Subcutaneous abdominal adipose tissue (tissue), 5 donors: ENCODE data around the gene KCNF1.

Experiments used
- H3K27ac ChIP-seq: one replicate; pipeline ENCODE4 v1.7.0; 2013; ENCODE audit warnings: low read depth, mild to moderate bottlenecking, inconsistent platforms, low read length, moderate library complexity
- H3K27me3 ChIP-seq, 5 donors: one replicate each; pipeline ENCODE4 v1.7.0; 2013; ENCODE audit warnings: low read length in 5 of 5, inconsistent platforms in 1 of 5; ENCODE audit not compliant: control insufficient read depth in 5 of 5, insufficient read depth in 4 of 5
- H3K36me3 ChIP-seq, 5 donors: one replicate each; pipeline ENCODE4 v1.7.0; 2013; ENCODE audit warnings: low read length in 5 of 5; ENCODE audit not compliant: control insufficient read depth in 5 of 5, insufficient read depth in 5 of 5
- H3K4me1 ChIP-seq, 5 donors: one replicate each; pipeline ENCODE4 v1.7.0; 2013; ENCODE audit warnings: low read length in 5 of 5, mild to moderate bottlenecking in 3 of 5, moderate library complexity in 1 of 5; ENCODE audit not compliant: control insufficient read depth in 5 of 5, insufficient read depth in 5 of 5
- H3K4me3 ChIP-seq, 5 donors: one replicate each; pipeline ENCODE4 v1.7.0; 2013; ENCODE audit warnings: low read length in 5 of 5, low read depth in 1 of 5
- H3K9ac ChIP-seq, 5 donors: one replicate each; pipeline ENCODE4 v1.7.0; 2013; ENCODE audit warnings: low read length in 5 of 5, mild to moderate bottlenecking in 4 of 5, moderate library complexity in 3 of 5
- H3K9me3 ChIP-seq, 5 donors: one replicate each; pipeline ENCODE4 v1.7.0; 2013; ENCODE audit warnings: low read length in 5 of 5; ENCODE audit not compliant: control insufficient read depth in 5 of 5
- donor health status: healthy.
- donor health status: healthy.
- donor health status: healthy.
- donor health status: healthy.
- donor health status: healthy.

KCNF1 gene

DNA sequence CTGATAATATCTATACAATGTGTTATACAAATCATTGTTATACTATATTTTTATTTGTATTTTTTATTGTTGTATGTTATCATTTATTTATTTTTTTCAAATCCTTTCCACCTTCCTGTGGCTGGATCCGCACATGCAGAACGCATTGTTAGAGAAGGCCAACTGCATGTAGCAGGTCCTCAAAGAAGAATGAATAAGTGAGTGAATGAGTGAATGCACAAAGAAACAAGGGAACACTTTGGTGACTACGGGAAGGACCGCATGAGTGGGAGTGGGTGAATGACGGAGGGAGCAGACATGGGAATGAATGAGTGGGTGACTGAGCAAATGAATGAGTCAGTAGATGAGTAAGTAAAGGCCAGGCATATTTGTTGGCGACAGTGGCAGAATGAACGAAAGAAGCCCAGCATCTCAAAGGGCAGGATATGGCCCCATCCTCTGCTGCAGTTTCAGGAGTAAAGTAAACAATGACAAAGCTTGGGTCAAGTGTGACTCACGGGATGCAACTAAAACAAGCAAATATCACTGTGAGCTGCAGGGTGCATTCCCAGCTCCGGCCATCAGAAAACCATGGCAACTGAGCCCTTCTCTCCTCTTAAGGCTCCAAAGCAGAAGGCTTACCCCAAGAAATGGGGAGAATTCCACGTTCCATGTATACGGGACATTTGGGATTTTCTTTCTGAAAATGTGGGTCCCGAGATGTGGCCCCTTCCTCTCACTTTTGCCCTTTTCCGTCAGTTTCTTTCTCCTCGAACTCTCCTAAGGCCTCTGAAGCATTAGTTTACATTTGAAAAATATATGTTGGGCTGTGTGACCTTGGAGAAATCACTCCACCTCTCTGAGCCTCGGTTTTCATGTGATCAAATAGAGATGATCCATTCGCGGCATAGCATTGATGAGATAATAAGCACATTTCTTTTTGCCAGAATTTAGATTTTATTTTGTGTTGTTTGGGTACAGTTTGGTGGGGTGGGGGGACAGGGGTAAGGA, 24.5 kb downstream of the KCNF1 start:
- Histone ChIP-seq H3K9ac (no peak overlapping the region), H3K36me3 (no peaks in the 10 kb centered on the region), H3K9me3 (peaks cover 2 to 26% (median 21%) of the 10 kb centered on the region in 5 donors), H3K27ac (no peak overlapping the region), H3K4me3 (no peak overlapping the region), H3K4me1 (no peaks in the 10 kb centered on the region), H3K27me3 (peaks cover 6 to 28% (median 20%) of the 10 kb centered on the region in 5 donors)

DNA sequence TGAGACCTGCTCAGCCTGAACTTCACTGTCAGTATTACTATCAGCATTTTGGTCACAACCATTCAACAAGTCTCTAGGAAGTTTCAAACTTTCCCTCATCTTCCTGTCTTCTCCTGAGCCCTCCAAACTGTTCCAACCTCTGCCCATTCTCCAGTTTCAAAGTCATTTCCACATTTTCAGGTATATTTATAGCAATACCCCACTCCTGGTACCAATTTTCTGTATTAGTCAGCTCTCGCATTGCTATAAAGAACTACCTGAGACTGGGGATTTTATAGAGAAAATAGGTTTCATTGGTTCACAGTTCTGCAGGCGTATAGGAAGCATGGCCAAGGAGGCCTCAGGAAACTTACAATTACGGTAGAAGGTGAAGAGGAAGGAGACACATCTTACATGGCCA, 27.3 kb downstream of the KCNF1 start:
- H3K27me3 ChIP-seq, result peaks cover 6 to 20% (median 14%) of the 10 kb centered on the region in 5 donors
- peaks cover 2 to 26% (median 21%) of the 10 kb centered on the region in 5 donors for H3K9me3 ChIP-seq
- H3K36me3 ChIP-seq, result no peaks in the 10 kb centered on the region
- H3K4me1 ChIP-seq, result no peaks in the 10 kb centered on the region
- no peak overlapping the region for H3K9ac ChIP-seq
- no peak overlapping the region for H3K4me3 ChIP-seq
- no peak overlapping the region for H3K27ac ChIP-seq

DNA sequence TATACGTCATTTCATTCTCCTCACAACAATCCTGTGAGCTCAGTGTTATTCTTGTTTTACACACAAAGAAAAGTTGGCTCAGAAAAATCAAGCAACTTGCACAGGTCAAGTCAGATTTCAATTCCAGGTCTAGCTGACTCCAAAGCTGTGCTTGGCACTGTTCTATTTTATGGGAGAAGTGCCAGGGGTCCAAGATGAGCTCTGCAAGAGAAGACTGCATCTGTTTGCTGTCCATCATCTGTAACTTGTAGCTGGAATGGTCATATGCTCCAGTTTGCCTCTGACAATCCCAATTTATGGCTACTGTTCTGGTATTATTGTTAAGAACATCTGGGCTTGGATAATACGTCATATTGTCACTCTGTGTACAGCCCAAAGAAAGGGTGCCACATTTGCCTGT, 28.9 kb downstream of the KCNF1 start:
- Histone ChIP-seq H3K4me1 (no peaks in the 10 kb centered on the region), H3K9ac (no peak overlapping the region)

DNA sequence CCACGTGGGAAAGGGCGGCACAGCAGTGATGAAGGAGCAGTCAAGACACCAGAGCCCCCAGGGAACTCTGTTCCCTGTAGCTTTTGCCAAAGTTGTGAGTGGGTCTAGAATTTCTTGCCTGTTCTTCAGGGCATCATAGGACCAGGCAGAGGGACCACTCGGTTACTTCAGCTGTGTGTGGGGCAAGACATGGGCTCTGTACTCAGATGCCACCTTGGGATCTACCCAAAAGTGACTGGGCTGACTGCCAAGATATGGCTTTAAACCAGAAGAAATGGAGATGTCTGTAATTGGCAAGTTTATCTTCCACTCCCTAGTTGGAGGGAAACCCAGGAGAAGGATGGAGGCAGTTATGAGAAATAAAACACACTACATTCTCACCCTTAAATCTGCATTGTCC, 29.6 kb downstream of the KCNF1 start:
- Histone ChIP-seq H3K27ac (no peak overlapping the region), H3K9me3 (peaks cover 2 to 26% (median 21%) of the 10 kb centered on the region in 5 donors), H3K27me3 (peaks cover 6 to 19% (median 10%) of the 10 kb centered on the region in 5 donors), H3K4me1 (no peaks in the 10 kb centered on the region), H3K4me3 (no peak overlapping the region), H3K36me3 (no peaks in the 10 kb centered on the region), H3K9ac (no peak overlapping the region)

More for the DNA sequence above, 28.9 kb downstream of the KCNF1 start:
- Histone ChIP-seq H3K9me3 (peaks cover 2 to 26% (median 21%) of the 10 kb centered on the region in 5 donors), H3K27ac (no peak overlapping the region), H3K36me3 (no peaks in the 10 kb centered on the region), H3K4me3 (no peak overlapping the region), H3K27me3 (peaks cover 4 to 13% (median 9%) of the 10 kb centered on the region in 5 donors)

DNA sequence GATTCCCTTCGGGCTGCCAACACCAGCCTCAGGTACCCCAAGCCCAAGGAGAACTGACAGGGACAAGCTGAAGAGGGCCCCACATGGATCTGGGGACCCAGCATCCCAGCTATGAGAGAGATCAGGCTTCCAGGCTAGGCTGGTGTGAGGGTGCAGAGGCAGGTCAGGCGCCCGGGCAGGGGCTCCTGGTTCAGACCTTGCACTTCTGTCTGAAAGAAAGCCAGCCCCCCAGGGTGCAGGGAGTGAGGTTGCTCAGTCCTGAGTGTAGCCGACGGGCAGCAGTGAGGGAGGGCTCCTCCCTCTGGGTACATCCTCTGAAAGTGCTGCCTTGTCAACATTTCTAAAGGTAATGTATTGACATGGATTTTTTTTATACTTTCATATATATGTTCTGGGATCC, 33.1 kb downstream of the KCNF1 start:
- no peaks in the 10 kb centered on the region for H3K4me1 ChIP-seq
- peaks cover 0 to 7% (median 6%) of the 10 kb centered on the region in 5 donors for H3K9me3 ChIP-seq
- no peak overlapping the region for H3K4me3 ChIP-seq
- H3K9ac ChIP-seq, result no peak overlapping the region
- no peaks in the 10 kb centered on the region for H3K36me3 ChIP-seq
- H3K27ac ChIP-seq, result no peak overlapping the region
- H3K27me3 ChIP-seq, result peaks cover 8 to 31% (median 16%) of the 10 kb centered on the region in 5 donors

DNA sequence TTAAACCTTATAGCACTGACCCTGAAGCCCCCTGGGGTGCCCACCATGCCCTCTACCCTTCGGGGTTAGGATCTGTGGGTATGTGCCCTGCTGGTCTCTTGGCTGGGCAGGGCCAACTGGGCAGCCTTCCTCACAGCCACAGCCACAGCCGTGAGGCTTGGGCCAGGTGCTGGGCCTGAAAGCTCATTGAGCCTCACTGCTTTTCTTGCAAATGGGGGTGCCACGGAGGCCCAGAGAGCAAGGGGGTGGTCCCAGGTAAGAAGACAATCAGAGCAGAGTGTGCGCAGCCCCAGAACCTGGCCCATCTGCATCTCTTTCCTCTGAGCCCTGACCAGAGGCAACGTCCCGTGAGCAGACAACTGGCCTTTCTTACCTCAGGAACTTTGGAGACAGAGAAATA, 34.7 kb downstream of the KCNF1 start:
- Histone ChIP-seq H3K27me3 (peaks cover 8 to 31% (median 16%) of the 10 kb centered on the region in 5 donors), H3K9ac (no peak overlapping the region), H3K4me1 (no peaks in the 10 kb centered on the region), H3K27ac (no peak overlapping the region), H3K9me3 (no peaks in the 10 kb centered on the region), H3K4me3 (no peak overlapping the region), H3K36me3 (no peaks in the 10 kb centered on the region)

DNA sequence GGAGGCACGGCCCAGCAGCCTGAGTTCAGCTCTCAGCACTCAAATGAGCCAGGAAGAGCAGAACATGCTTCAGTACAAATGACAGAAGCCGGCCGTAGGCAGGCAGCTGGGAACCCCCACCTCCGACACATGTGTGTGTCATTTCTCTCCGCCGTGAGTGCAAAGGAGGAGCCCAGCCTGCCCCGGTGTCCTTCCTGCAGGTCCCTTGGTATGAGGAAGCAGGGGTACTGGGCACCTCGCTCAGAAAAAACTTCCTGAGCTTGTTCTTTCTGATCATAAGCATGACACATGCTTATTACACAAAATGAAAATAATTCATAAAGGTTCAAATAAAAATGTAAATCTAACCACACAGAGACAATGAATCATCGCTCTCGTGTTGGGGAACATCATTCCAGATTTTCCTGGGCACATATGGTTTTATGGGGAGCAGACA, 35.3 kb downstream of the KCNF1 start:
- H3K9ac ChIP-seq, result no peak overlapping the region
- H3K27ac ChIP-seq, result no peak overlapping the region
- H3K4me1 ChIP-seq, result no peaks in the 10 kb centered on the region
- H3K9me3 ChIP-seq, result no peaks in the 10 kb centered on the region
- no peaks in the 10 kb centered on the region for H3K36me3 ChIP-seq
- no peak overlapping the region for H3K4me3 ChIP-seq
- peaks cover 8 to 31% (median 17%) of the 10 kb centered on the region in 5 donors for H3K27me3 ChIP-seq

DNA sequence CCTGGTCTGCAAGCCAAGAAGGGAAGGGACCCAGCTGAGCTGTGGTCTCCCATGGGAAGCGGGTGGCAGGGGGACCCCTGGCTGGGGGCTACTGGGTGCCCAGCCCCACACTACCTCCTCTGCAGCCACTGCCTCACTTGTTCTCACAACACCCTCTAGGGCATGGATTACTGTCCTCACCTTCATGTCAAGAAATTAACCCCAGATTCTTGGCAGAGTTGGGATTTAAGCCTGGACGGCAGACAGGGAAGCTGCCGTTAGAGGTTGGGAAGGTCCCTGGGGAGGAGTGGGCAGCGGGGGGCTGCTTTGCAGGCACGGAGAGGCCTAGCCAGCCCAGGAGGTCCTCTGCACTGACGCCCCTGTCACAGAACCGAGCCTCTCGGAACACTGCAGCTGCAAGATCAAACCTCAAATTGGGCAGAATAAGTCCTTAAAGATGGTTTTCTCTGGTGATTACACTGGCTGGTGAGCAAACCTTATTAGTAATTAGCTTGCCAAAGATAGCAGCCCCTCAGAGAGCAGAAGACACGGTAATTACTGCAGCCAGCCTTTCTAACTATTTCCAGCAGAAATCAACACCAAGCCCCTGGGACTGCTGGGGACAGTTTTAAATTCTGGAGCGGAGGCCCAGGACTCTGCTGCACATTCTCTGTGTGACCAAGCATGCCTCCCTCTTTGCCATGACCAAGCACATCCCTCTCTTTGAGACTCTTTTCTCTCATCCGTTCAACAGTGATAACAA, 35.9 kb downstream of the KCNF1 start:
- no peak overlapping the region for H3K27ac ChIP-seq
- no peaks in the 10 kb centered on the region for H3K9me3 ChIP-seq
- H3K4me3 ChIP-seq, result no peak overlapping the region
- H3K4me1 ChIP-seq, result no peaks in the 10 kb centered on the region
- no peaks in the 10 kb centered on the region for H3K36me3 ChIP-seq
- no peak overlapping the region for H3K9ac ChIP-seq
- H3K27me3 ChIP-seq, result peaks cover 8 to 31% (median 17%) of the 10 kb centered on the region in 5 donors

DNA sequence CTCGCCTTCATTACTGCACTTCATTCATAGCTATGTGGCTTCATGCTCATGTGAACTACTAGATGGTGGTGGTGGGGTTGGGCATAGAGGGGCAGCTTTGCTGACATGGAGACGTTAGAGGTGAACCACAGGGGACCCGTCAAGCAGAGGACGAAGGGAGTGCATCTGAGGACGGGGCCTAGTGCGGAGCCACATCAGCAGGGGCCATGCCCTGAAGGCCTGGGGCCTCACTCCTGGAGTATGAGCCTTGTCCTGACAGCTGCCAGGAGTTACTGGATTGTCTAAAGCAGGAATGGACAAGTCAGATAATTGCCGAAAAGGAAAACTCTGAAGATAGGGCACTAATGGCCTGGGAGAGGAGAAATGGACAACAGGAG, 36.4 kb downstream of the KCNF1 start:
- Histone ChIP-seq H3K4me1 (no peaks in the 10 kb centered on the region), H3K4me3 (no peak overlapping the region), H3K36me3 (no peaks in the 10 kb centered on the region), H3K9ac (no peak overlapping the region), H3K27ac (no peak overlapping the region), H3K27me3 (peaks cover 5 to 31% (median 17%) of the 10 kb centered on the region in 5 donors), H3K9me3 (no peaks in the 10 kb centered on the region)
